ENCODE measurements around the gene ZMYND10.

GRCh38 chr3:50304601-50305000 lies 40.9 kb downstream of the ZMYND10 start:
- TF ChIP-seq ARNT (IDR thresholded peaks at IDR 0.05) (no peak), PKNOX1 (IDR thresholded peaks at IDR 0.05) (no peak), SUZ12 (IDR thresholded peaks at IDR 0.05) (no peak), BHLHE40 (IDR thresholded peaks at IDR 0.05; ENCODE audit: borderline replicate concordance) (no peak), TARDBP (IDR thresholded peaks at IDR 0.05) (no peak), FOXA1 (IDR thresholded peaks at IDR 0.05) (no peak), ELF4 (IDR thresholded peaks at IDR 0.05) (no peak), SP1 (IDR thresholded peaks at IDR 0.05) (no peak), FOXM1 (IDR thresholded peaks at IDR 0.05; ENCODE audit: borderline replicate concordance) (no peak), HDGF (IDR thresholded peaks at IDR 0.05; ENCODE audit: borderline replicate concordance) (no peak), CTBP1 (IDR thresholded peaks at IDR 0.05; ENCODE audit: borderline replicate concordance) (no peak)

Data from HEK293T (cell line).